ENCODE measurements around the gene BANF1. TPM values are rescaled to one million over a fixed set of nuclear protein-coding genes. Genes with fewer than 3 reads are reported as not detected.

The BANF1 gene
- total and polyA plus RNA-seq, 10 of the 15 experiments (the other 5 are each of a cell fraction or from before 2014, with no cell fraction given): 99.0 to 574 (median 297) TPM

DNA sequence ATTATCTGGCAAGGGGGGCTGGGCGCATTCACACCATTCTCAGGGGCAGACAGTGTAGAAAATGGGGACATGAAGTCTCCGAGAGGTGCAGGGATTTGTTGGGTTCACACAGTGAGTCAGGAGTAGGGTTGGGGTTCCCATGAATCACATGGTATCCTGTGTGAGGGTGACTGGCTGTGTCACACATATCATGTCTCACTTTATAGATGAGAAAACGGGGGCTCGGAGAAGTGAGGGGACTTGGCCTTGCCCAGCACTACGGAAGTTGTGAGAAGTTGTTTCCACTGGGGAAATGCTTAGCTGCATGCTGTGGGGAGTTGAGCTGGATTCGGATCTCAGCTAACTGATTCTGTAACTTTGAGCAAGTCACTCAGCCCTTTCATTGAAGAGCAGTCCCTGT, 42.5 kb downstream of the BANF1 start:
- Histone ChIP-seq H3K79me2 (ENCODE audit: control insufficient read depth, insufficient read depth, low read length) (no peaks in the 10 kb centered on the region), H3K27ac (ENCODE audit: control insufficient read depth, insufficient read depth) (no peak overlapping the region), H3K9ac (ENCODE audit: control insufficient read depth, insufficient read depth, low read length) (no peak overlapping the region), H3K4me3 (no peak overlapping the region), H3K4me1 (ENCODE audit: control insufficient read depth, insufficient read depth, low read length) (peaks cover 2% of the 10 kb centered on the region; the same call in 1 of the 2 replicates), H3K4me2 (ENCODE audit: control insufficient read depth, insufficient read depth) (peak overlapping the region; percentile 47; the same call in 1 of the 2 replicates), H3K27me3 (replicated peaks in 1 of 2; ENCODE audit: control insufficient read depth in 2 of 2, insufficient read depth in 2 of 2, low read length in 1 of 2) (no peaks in the 10 kb centered on the region), H3K36me3 (ENCODE audit: control insufficient read depth in 2 of 2, insufficient read depth in 2 of 2, low read length in 1 of 2) (no peaks in the 10 kb centered on the region), H3K9me3 (replicated peaks; ENCODE audit: control insufficient read depth, insufficient read depth, low read length) (no peaks in the 10 kb centered on the region), H4K20me1 (ENCODE audit: control insufficient read depth, insufficient read depth) (no peaks in the 10 kb centered on the region), H2AFZ (ENCODE audit: control insufficient read depth, low read depth, low read length) (peak overlapping the region; percentile 25)
- BruUV-seq (replicated peaks): no TSS peak
- 4% methylated on average over 6 of the region's 6 CpGs for WGBS (ENCODE audit: insufficient coverage, insufficient replicate concordance, low lambda C conversion rate, missing lambda C conversion rate)
- ATAC-seq (no peak; the same call in 2 of the 3 replicates), DNase-seq (ENCODE audit: low read depth, low spot score) (no peak), FAIRE-seq (no peak)
- intact Hi-C loops (cut with micrococcal nuclease; ENCODE audit: unreplicated experiment) (no loop called here), in situ Hi-C loops (cut with MboI) (no loop called here)
- ChIA-PET RAD21 (ENCODE audit: unreplicated experiment) (interaction anchor here (0.6 to 1.6 kb wide), 16 partner anchors 9 to 1685 kb away, joined by 3 to 7 read pairs (median 4); partner anchors contain the start of genes BANF1, CCDC85B, KAT5 and MUS81), SMC1A (ENCODE audit: uncharacterized antibody, unreplicated experiment) (interaction anchor here (1.0 to 2.8 kb wide), 14 partner anchors 9 to 91 kb away, joined by 3 to 16 read pairs (median 6); partner anchors contain the start of gene CATSPER1), POLR2A (interaction anchor here (0.6 to 1.8 kb wide), 6 partner anchors 9 to 92 kb away, joined by 3 to 6 read pairs (median 4); no protein-coding TSS in a partner anchor), CTCF (interaction anchor here (0.6 to 5.0 kb wide), 46 partner anchors 8 to 333 kb away, joined by 3 to 71 read pairs (median 5); partner anchors contain the start of genes BANF1, CATSPER1, CCDC85B and EIF1AD)
- TF ChIP-seq, protein P1, sequence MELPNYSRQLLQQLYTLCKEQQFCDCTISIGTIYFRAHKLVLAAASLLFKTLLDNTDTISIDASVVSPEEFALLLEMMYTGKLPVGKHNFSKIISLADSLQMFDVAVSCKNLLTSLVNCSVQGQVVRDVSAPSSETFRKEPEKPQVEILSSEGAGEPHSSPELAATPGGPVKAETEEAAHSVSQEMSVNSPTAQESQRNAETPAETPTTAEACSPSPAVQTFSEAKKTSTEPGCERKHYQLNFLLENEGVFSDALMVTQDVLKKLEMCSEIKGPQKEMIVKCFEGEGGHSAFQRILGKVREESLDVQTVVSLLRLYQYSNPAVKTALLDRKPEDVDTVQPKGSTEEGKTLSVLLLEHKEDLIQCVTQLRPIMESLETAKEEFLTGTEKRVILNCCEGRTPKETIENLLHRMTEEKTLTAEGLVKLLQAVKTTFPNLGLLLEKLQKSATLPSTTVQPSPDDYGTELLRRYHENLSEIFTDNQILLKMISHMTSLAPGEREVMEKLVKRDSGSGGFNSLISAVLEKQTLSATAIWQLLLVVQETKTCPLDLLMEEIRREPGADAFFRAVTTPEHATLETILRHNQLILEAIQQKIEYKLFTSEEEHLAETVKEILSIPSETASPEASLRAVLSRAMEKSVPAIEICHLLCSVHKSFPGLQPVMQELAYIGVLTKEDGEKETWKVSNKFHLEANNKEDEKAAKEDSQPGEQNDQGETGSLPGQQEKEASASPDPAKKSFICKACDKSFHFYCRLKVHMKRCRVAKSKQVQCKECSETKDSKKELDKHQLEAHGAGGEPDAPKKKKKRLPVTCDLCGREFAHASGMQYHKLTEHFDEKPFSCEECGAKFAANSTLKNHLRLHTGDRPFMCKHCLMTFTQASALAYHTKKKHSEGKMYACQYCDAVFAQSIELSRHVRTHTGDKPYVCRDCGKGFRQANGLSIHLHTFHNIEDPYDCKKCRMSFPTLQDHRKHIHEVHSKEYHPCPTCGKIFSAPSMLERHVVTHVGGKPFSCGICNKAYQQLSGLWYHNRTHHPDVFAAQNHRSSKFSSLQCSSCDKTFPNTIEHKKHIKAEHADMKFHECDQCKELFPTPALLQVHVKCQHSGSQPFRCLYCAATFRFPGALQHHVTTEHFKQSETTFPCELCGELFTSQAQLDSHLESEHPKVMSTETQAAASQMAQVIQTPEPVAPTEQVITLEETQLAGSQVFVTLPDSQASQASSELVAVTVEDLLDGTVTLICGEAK (IDR thresholded peaks at IDR 0.05; ENCODE audit: borderline replicate concordance): no peak
- no peak for TF ChIP-seq NR2F1 (conservative IDR thresholded peaks at IDR 0.05)
- TF ChIP-seq, protein P2, sequence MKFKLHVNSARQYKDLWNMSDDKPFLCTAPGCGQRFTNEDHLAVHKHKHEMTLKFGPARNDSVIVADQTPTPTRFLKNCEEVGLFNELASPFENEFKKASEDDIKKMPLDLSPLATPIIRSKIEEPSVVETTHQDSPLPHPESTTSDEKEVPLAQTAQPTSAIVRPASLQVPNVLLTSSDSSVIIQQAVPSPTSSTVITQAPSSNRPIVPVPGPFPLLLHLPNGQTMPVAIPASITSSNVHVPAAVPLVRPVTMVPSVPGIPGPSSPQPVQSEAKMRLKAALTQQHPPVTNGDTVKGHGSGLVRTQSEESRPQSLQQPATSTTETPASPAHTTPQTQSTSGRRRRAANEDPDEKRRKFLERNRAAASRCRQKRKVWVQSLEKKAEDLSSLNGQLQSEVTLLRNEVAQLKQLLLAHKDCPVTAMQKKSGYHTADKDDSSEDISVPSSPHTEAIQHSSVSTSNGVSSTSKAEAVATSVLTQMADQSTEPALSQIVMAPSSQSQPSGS (IDR thresholded peaks at IDR 0.05; ENCODE audit: low read length): no peak
- TF ChIP-seq JUND (IDR thresholded peaks at IDR 0.05; ENCODE audit: low read depth, low read length): no peak
- no peak for TF ChIP-seq SREBF1 (IDR thresholded peaks at IDR 0.05; ENCODE audit: low read length)
- no peak for TF ChIP-seq TCF3 (IDR thresholded peaks at IDR 0.05; ENCODE audit: borderline replicate concordance, insufficient read depth, low read depth, low read length)
- TF ChIP-seq, protein P3, sequence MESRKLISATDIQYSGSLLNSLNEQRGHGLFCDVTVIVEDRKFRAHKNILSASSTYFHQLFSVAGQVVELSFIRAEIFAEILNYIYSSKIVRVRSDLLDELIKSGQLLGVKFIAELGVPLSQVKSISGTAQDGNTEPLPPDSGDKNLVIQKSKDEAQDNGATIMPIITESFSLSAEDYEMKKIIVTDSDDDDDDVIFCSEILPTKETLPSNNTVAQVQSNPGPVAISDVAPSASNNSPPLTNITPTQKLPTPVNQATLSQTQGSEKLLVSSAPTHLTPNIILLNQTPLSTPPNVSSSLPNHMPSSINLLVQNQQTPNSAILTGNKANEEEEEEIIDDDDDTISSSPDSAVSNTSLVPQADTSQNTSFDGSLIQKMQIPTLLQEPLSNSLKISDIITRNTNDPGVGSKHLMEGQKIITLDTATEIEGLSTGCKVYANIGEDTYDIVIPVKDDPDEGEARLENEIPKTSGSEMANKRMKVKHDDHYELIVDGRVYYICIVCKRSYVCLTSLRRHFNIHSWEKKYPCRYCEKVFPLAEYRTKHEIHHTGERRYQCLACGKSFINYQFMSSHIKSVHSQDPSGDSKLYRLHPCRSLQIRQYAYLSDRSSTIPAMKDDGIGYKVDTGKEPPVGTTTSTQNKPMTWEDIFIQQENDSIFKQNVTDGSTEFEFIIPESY (IDR thresholded peaks at IDR 0.05): no peak
- no peak for TF ChIP-seq CEBPB (IDR thresholded peaks at IDR 0.05; ENCODE audit: borderline replicate concordance in 1 of 2, low read depth in 2 of 2, low read length in 2 of 2)
- no peak for TF ChIP-seq BHLHE40 (IDR thresholded peaks at IDR 0.05; ENCODE audit: borderline replicate concordance in 1 of 2, low read depth in 2 of 2, low read length in 1 of 2)
- TF ChIP-seq MAX (IDR thresholded peaks at IDR 0.05; ENCODE audit: low read depth, low read length): no peak
- TF ChIP-seq ATF7 (IDR thresholded peaks at IDR 0.05; ENCODE audit: low read depth): no peak
- TF ChIP-seq SP1 (IDR thresholded peaks at IDR 0.05; ENCODE audit: low read depth, low read length): no peak
- no peak for TF ChIP-seq HCFC1 (IDR thresholded peaks at IDR 0.05; ENCODE audit: low read length)
- no peak for TF ChIP-seq CHD2 (IDR thresholded peaks at IDR 0.05; ENCODE audit: borderline replicate concordance, low read depth, low read length)
- TF ChIP-seq, protein P4, sequence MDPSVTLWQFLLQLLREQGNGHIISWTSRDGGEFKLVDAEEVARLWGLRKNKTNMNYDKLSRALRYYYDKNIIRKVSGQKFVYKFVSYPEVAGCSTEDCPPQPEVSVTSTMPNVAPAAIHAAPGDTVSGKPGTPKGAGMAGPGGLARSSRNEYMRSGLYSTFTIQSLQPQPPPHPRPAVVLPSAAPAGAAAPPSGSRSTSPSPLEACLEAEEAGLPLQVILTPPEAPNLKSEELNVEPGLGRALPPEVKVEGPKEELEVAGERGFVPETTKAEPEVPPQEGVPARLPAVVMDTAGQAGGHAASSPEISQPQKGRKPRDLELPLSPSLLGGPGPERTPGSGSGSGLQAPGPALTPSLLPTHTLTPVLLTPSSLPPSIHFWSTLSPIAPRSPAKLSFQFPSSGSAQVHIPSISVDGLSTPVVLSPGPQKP (IDR thresholded peaks at IDR 0.05; ENCODE audit: low read depth, low read length): no peak
